ENCODE results near the gene DAND5.

DAND5 gene

DNA sequence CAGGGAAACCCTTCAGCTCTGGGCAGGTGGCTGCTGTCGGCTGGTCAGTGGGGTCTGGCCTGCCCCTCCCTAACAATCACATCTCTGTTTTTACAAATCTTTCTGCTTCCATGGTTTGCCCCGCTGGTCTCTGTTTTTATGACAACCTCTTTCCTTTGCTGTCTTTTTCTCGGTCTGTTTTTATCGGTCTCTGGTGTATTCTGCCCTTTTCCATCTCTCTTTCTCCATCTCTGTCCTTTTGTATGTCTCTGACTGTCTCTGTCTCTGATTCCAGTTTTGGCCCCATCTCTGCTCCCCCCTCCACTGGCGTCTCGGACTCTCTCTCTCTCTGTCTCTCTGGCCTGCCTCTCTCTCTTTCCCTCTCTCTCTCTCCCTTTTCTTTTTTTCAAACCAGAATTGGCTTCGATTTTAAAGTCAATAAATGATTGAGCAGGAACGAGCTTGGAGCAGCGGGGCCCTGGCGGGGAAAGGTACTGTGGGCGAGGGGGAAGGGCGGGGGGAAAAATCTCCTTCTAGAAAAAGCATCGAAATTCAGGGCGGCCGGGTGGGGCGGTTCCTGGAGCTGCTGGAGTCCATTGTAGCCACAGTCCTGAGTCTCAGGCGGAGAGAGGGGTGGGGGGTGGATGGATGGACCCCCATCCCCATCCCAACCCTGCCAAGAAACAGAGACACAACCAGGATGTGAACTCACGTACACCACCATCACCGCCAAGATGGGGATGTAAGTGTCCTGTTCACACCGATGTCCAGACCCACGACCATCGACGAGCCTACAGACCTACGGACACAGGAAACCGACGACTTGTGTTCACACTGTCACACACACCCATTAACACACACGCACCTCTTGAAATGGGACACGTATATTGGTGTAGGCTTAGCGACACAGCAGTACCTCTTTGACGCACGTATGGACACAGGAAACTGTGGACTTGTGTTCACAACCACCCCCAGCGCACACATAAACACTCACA, 28.9 kb downstream of the DAND5 start:
- peak overlapping the region; percentile 78 for H3K4me3 ChIP-seq (ENCODE audit: low read depth, low read length)
- no peak for TF ChIP-seq CTCF (IDR thresholded peaks at IDR 0.05; ENCODE audit: low read depth, low read length)
- in situ Hi-C loops (cut with HindIII; ENCODE audit: low sequenced_read_pairs) = no loop called here
- no peak for DNase-seq (ENCODE audit: low read depth, low spot score)

GRCh38 chr19:13001166-13001501, 31.8 kb downstream of the DAND5 start:
- in situ Hi-C loops (cut with HindIII; ENCODE audit: low sequenced_read_pairs) = no loop called here
- DNase-seq (ENCODE audit: low read depth, low spot score) = no peak
- H3K4me3 ChIP-seq (ENCODE audit: low read depth, low read length) = no peak overlapping the region
- TF ChIP-seq CTCF (IDR thresholded peaks at IDR 0.05; ENCODE audit: low read depth, low read length) = no peak

DNA sequence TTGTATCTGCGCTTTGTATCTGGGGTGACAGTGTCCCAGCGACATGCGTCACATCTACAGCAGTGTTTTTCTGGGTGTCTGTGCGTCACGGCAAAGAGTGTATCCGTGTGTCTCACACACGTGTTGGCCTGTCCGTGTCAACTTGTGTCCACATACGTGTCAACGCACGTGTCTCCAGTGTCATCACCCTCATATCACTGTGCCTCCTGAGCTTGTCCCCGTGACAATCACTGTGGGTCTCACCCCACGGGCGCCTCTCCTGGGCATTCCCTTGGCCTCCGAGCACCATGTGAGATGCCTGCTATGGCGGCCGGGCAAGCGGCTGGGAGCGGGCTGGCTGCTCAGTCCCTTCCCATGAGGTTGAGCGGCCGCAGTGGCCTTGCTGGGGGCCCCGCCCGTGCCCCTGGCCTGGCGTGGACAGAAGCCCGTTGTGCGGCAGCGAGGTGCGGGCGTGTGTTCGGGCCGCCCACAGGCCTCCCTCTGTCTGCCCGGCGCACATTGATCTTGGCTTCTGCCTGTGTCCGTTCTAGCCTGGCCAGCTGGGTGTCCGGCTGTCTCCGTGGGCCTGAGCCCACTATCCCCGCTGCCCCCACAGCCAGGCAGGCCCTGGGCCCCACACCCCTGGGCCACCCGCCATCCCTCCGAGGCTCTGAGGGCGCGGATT, 32.3 kb downstream of the DAND5 start:
- no peak overlapping the region for H3K4me3 ChIP-seq (ENCODE audit: low read depth, low read length)
- DNase-seq (ENCODE audit: low read depth, low spot score) = peak; percentile 51
- in situ Hi-C loops (cut with HindIII; ENCODE audit: low sequenced_read_pairs) = no loop called here
- TF ChIP-seq CTCF (IDR thresholded peaks at IDR 0.05; ENCODE audit: low read depth, low read length) = no peak

- peak; percentile 70 for DNase-seq (ENCODE audit: low read depth, low spot score)
- in situ Hi-C loops (cut with HindIII; ENCODE audit: low sequenced_read_pairs) = no loop called here
- H3K4me3 ChIP-seq (ENCODE audit: low read depth, low read length) = no peak overlapping the region
- TF ChIP-seq CTCF (IDR thresholded peaks at IDR 0.05; ENCODE audit: low read depth, low read length) = peak; percentile 3
Measured at GRCh38 chr19:13002166-13002898, 33.0 kb downstream of the DAND5 start.

GRCh38 chr19:13003081-13003480, 33.7 kb downstream of the DAND5 start:
- H3K4me3 ChIP-seq (ENCODE audit: low read depth, low read length) = no peak overlapping the region
- in situ Hi-C loops (cut with HindIII; ENCODE audit: low sequenced_read_pairs) = no loop called here
- DNase-seq (ENCODE audit: low read depth, low spot score) = no peak
- TF ChIP-seq CTCF (IDR thresholded peaks at IDR 0.05; ENCODE audit: low read depth, low read length) = no peak

DNA sequence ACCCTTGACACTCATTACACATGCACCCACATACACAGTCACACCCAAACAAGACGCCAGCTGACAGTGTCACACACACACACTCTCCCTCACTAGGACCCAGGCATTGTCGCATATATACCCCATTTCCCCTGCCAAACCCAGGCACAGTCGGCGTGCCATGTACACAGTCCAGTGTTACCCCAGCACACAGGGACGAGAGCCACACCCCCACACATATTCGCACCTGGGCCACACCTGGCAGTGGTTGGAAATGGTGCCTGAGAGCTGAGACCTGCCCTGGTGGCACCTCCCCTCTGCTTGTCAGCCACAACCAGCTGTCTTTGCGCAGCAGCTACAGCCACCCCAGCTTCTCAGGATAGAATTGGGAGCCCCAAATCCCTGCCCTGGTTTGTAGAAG, 34.9 kb downstream of the DAND5 start:
- no peak overlapping the region for H3K4me3 ChIP-seq (ENCODE audit: low read depth, low read length)
- no peak for DNase-seq (ENCODE audit: low read depth, low spot score)
- TF ChIP-seq CTCF (IDR thresholded peaks at IDR 0.05; ENCODE audit: low read depth, low read length) = no peak
- in situ Hi-C loops (cut with HindIII; ENCODE audit: low sequenced_read_pairs) = no loop called here

Measured in astrocyte of the spinal cord (primary cell).